ENCODE measurements around the gene RNF39.

The RNF39 gene

GRCh38 chr6:30093951-30094661, 18.5 kb upstream of the RNF39 start:
- DNase-seq = no peak

GRCh38 chr6:30092852-30093543, 17.4 kb upstream of the RNF39 start:
- DNase-seq = no peak

GRCh38 chr6:30091577-30092381, 16.2 kb upstream of the RNF39 start:
- no peak for DNase-seq

GRCh38 chr6:30087876-30088275, 12.3 kb upstream of the RNF39 start:
- DNase-seq = no peak

- no peak for DNase-seq
Observed at GRCh38 chr6:30077218-30077617, 1.6 kb upstream of the RNF39 start.

- no peak for DNase-seq
Observed at GRCh38 chr6:30075790-30076732, 492 bp upstream of the RNF39 start.

- no peak for DNase-seq
Observed at GRCh38 chr6:30074331-30075093, 1.1 kb downstream of the RNF39 start.

GRCh38 chr6:30073489-30074235, 1.9 kb downstream of the RNF39 start:
- no peak for DNase-seq

GRCh38 chr6:30071858-30072257, 3.7 kb downstream of the RNF39 start:
- DNase-seq = no peak

- DNase-seq = no peak
Observed at GRCh38 chr6:30071081-30071818, 4.3 kb downstream of the RNF39 start.

- DNase-seq = no peak
Observed at GRCh38 chr6:30067460-30068139, 8.0 kb downstream of the RNF39 start.

GRCh38 chr6:30066577-30067459, 8.8 kb downstream of the RNF39 start, which contains the start of gene PPP1R11:
Gene PPP1R11, plus strand, starts transcription at chr6:30067198. Its CDS starts 213 bp downstream, at chr6:30067411.
- peak; percentile 99 for DNase-seq

- no peak for DNase-seq
Observed at GRCh38 chr6:30066082-30066481, 9.5 kb downstream of the RNF39 start.

GRCh38 chr6:30063315-30063714, 12.3 kb downstream of the RNF39 start:
- DNase-seq = no peak

- no peak for DNase-seq
Observed at GRCh38 chr6:30062471-30063178, 12.9 kb downstream of the RNF39 start.

GRCh38 chr6:30061858-30062458, 13.6 kb downstream of the RNF39 start:
- DNase-seq = peak; percentile 26

Measured in GDM1 (cell line).